ENCODE results near the gene DOK5.

The DOK5 gene

GRCh38 chr20:54651252-54651651, 175.9 kb downstream of the DOK5 start:
- DNase-seq = no peak

GRCh38 chr20:54654450-54654849, 179.1 kb downstream of the DOK5 start:
- no peak for DNase-seq

GRCh38 chr20:54657268-54657826, 182.0 kb downstream of the DOK5 start:
- no peak for DNase-seq

GRCh38 chr20:54658525-54658924, 183.1 kb downstream of the DOK5 start:
- no peak for DNase-seq

- no peak for DNase-seq
Observed at GRCh38 chr20:54661265-54661664, 185.9 kb downstream of the DOK5 start.

GRCh38 chr20:54661880-54662465, 186.6 kb downstream of the DOK5 start:
- no peak for DNase-seq

GRCh38 chr20:54665812-54666211, 190.4 kb downstream of the DOK5 start:
- no peak for DNase-seq

- DNase-seq = peak; percentile 67
Observed at GRCh38 chr20:54668271-54669039, 193.1 kb downstream of the DOK5 start.

GRCh38 chr20:54669040-54669363, 193.6 kb downstream of the DOK5 start:
- DNase-seq = no peak

GRCh38 chr20:54678253-54678652, 202.9 kb downstream of the DOK5 start:
- no peak for DNase-seq

GRCh38 chr20:54680439-54680838, 205.0 kb downstream of the DOK5 start:
- no peak for DNase-seq

- DNase-seq = no peak
Observed at GRCh38 chr20:54680872-54681619, 205.7 kb downstream of the DOK5 start.

GRCh38 chr20:54681869-54682268, 206.5 kb downstream of the DOK5 start:
- DNase-seq = no peak

GRCh38 chr20:54688476-54688875, 213.1 kb downstream of the DOK5 start:
- DNase-seq = no peak

- DNase-seq = no peak
Observed at GRCh38 chr20:54690323-54690722, 214.9 kb downstream of the DOK5 start.

- no peak for DNase-seq
Observed at GRCh38 chr20:54691327-54691726, 215.9 kb downstream of the DOK5 start.

- no peak for DNase-seq
Observed at GRCh38 chr20:54692168-54692887, 216.9 kb downstream of the DOK5 start.

GRCh38 chr20:54694516-54694915, 219.1 kb downstream of the DOK5 start:
- DNase-seq = no peak

- no peak for DNase-seq
Observed at GRCh38 chr20:54698373-54698772, 223.0 kb downstream of the DOK5 start.
